Measurements from ENCODE around the gene ITGA6. TPM values are rescaled to one million over a fixed set of nuclear protein-coding genes. Genes with fewer than 3 reads are reported as not detected.
A peak's percentile ranks its signal among the peaks of the same experiment; 100 is the strongest.

ITGA6 gene
- total RNA-seq, 6 donors from 2014 or later: 38.1 to 99.7 (median 57.9) TPM

DNA sequence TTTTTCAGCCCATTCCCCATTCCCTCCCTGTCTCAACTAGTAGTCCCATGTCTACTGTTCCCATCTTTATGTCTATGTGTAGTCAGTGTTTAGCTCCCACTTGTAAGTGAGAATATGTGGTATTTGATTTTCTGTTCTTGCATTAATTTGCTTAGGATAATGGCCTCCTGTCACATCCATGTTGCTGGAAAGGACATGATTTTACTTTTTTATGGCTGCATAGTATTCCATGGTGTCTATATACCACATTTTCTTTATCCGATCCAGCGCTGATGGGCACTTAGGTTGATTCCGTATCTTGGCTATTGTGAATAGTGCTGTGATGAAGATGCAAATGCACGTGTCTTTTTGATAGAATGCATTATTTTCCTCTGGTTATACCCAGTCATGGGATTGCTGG lies 21.7 kb upstream of the ITGA6 start:
- Histone ChIP-seq H3K27ac (no peak overlapping the region), H3K27me3 (no peaks in the 10 kb centered on the region), H3K36me3 (no peaks in the 10 kb centered on the region), H3K9me3 (no peaks in the 10 kb centered on the region), H3K4me3 (no peak overlapping the region), H3K4me1 (peaks cover 0 to 26% (median 7%) of the 10 kb centered on the region in 4 donors)
- no peak for DNase-seq
- WGBS, 2 donors: 87 to 88% methylated on average over 4 of the region's 4 CpGs
- ATAC-seq (ENCODE audit: low FRiP score in 2 of 2): no peak
- TF ChIP-seq EP300 (IDR thresholded peaks at IDR 0.05) (no peak), POLR2A (IDR thresholded peaks at IDR 0.05) (no peak), CTCF (IDR thresholded peaks at IDR 0.05) (no peak), POLR2AphosphoS5 (IDR thresholded peaks at IDR 0.05) (no peak)

GRCh38 chr2:172408143-172408766 lies 19.1 kb upstream of the ITGA6 start:
- WGBS, 2 donors: 63 to 66% methylated on average over 4 of the region's 4 CpGs
- no peaks in the 10 kb centered on the region for H3K27me3 ChIP-seq
- TF ChIP-seq CTCF (IDR thresholded peaks at IDR 0.05) (no peak), POLR2AphosphoS5 (IDR thresholded peaks at IDR 0.05) (no peak), POLR2A (IDR thresholded peaks at IDR 0.05) (no peak), EP300 (IDR thresholded peaks at IDR 0.05) (no peak)
- H3K9me3 ChIP-seq: no peaks in the 10 kb centered on the region
- H3K36me3 ChIP-seq: no peaks in the 10 kb centered on the region
- H3K4me1 ChIP-seq: peaks cover 0 to 18% (median 5%) of the 10 kb centered on the region in 4 donors
- peak overlapping the region in 2 of 4 donors; percentile 25 to 69 for H3K27ac ChIP-seq
- ATAC-seq (ENCODE audit: low FRiP score in 2 of 2) (no peak), DNase-seq (no peak)
- H3K4me3 ChIP-seq: no peak overlapping the region

DNA sequence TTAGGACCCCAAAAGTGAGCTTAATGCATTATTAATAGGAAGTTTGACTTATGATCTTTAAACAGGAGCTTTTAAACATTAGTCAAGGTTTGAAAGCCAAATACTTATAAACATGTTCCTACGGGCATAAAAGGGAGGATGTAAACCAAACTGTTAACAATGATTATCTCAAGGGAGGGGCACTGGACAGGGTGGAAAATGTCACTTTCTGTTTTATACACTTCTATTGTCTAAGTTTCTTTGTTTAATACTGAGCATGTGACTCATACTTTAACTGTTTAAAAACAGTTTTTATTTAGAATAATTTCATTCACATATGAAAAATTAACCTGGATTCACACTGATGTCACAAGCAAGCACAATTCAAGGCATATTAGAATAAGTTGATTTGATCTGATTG lies 18.3 kb upstream of the ITGA6 start:
- H3K36me3 ChIP-seq: no peaks in the 10 kb centered on the region
- H3K9me3 ChIP-seq: no peaks in the 10 kb centered on the region
- WGBS, 2 donors: 27 to 33% methylated on average over 1 of the region's 1 CpG
- ATAC-seq (ENCODE audit: low FRiP score in 2 of 2): no peak
- no peak overlapping the region for H3K4me3 ChIP-seq
- peaks cover 0 to 14% (median 5%) of the 10 kb centered on the region in 4 donors for H3K4me1 ChIP-seq
- TF ChIP-seq EP300 (IDR thresholded peaks at IDR 0.05) (no peak), CTCF (IDR thresholded peaks at IDR 0.05) (no peak), POLR2A (IDR thresholded peaks at IDR 0.05) (no peak), POLR2AphosphoS5 (IDR thresholded peaks at IDR 0.05) (no peak)
- peak overlapping the region in 3 of 4 donors; percentile 22 to 69 (median 25) for H3K27ac ChIP-seq
- DNase-seq: no peak
- H3K27me3 ChIP-seq: no peaks in the 10 kb centered on the region

- DNase-seq (no peak), ATAC-seq (ENCODE audit: low FRiP score in 2 of 2) (no peak)
- WGBS, 2 donors: 65 to 82% methylated on average over 5 of the region's 5 CpGs
- no peaks in the 10 kb centered on the region for H3K9me3 ChIP-seq
- H3K4me3 ChIP-seq: no peak overlapping the region
- peaks cover 0 to 12% (median 5%) of the 10 kb centered on the region in 4 donors for H3K4me1 ChIP-seq
- TF ChIP-seq POLR2A (IDR thresholded peaks at IDR 0.05): no peak
- no peak for TF ChIP-seq CTCF (IDR thresholded peaks at IDR 0.05)
- TF ChIP-seq EP300 (IDR thresholded peaks at IDR 0.05): no peak
- no peak for TF ChIP-seq POLR2AphosphoS5 (IDR thresholded peaks at IDR 0.05)
- no peak overlapping the region for H3K27ac ChIP-seq
- H3K27me3 ChIP-seq: no peaks in the 10 kb centered on the region
- no peaks in the 10 kb centered on the region for H3K36me3 ChIP-seq
Observed at GRCh38 chr2:172412984-172413492, 14.3 kb upstream of the ITGA6 start.

All from upper lobe of left lung (tissue), 6 donors.